ENCODE results near the gene CDC16.

Gene CDC16

GRCh38 chr13:114304346-114305034 is 69.8 kb downstream of the CDC16 start:
- DNase-seq (ENCODE audit: insufficient read length, low spot score) (no peak), FAIRE-seq (no peak)
- TF ChIP-seq POU2F2 (IDR thresholded peaks at IDR 0.05; ENCODE audit: low read depth, low read length), result no peak
- no peak for TF ChIP-seq SPI1 (IDR thresholded peaks at IDR 0.05; ENCODE audit: low read depth, low read length)
- no peak for TF ChIP-seq POLR2AphosphoS5 (IDR thresholded peaks at IDR 0.05; ENCODE audit: low read depth, low read length)
- no peak for TF ChIP-seq POLR2A (IDR thresholded peaks at IDR 0.05; ENCODE audit: low read depth, low read length)

- FAIRE-seq (no peak), DNase-seq (ENCODE audit: insufficient read length, low spot score) (no peak)
- no peak for TF ChIP-seq POU2F2 (IDR thresholded peaks at IDR 0.05; ENCODE audit: low read depth, low read length)
- TF ChIP-seq TAF1 (IDR thresholded peaks at IDR 0.05; ENCODE audit: low read depth, low read length), result no peak
- TF ChIP-seq SPI1 (IDR thresholded peaks at IDR 0.05; ENCODE audit: low read depth, low read length), result no peak
- no peak for TF ChIP-seq PAX5 (IDR thresholded peaks at IDR 0.05; ENCODE audit: insufficient read depth, low read length, severe bottlenecking)
- TF ChIP-seq POLR2A (IDR thresholded peaks at IDR 0.05; ENCODE audit: low read depth, low read length), result no peak
- TF ChIP-seq POLR2AphosphoS5 (IDR thresholded peaks at IDR 0.05; ENCODE audit: low read depth, low read length), result no peak
Observed at GRCh38 chr13:114309086-114309485, 74.4 kb downstream of the CDC16 start.

DNA sequence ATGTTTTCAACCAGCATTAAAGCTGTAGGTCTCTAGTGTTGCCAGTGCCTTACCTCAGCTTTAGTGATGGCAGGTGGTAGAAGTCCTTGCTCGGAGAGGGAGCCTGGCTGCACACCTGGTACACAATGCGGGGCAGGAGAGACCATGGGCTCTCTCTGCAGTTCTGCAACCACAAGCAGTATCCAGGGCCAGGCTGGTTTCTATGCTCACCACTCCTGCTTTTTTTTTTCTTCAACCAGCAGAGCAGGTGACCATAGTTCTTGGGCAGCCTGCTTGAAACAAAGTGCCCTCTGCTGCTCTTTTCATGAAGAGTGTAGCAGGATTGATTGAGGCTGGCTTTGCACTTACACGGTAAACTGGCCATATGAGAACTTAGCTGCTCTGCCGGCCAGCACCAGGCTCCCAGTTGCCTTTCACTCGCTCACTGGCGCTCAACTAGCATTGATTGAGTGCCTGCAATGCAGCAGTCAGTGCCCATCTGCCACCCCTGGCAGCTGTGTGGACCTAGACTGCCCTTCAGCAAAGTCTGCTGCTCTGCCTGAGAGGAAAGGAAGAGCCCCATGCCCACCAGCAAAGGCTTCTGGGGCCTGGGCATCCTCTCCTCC is 75.2 kb downstream of the CDC16 start:
- DNase-seq (ENCODE audit: insufficient read length, low spot score) (no peak), FAIRE-seq (no peak)
- TF ChIP-seq POU2F2 (IDR thresholded peaks at IDR 0.05; ENCODE audit: low read depth, low read length) (no peak), POLR2A (IDR thresholded peaks at IDR 0.05; ENCODE audit: low read depth, low read length) (no peak)

DNA sequence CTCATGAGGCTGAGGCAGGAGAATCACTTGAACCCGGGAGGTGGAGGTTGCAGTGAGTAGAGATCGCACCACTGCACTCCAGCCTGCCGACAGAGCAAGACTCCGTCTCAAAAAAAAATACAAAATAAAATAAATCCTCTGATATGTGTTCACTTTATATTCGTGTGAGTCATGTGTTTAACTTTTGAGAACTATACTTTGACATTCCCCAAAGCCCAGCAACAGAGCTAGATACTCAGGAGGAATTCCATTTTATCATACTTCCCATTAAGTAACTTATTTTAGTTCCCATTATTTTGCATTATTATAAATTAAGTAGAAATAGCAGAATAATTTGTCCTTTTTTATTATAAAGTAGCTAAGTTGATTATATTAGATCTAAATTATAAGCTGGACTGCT is 76.3 kb downstream of the CDC16 start:
- TF ChIP-seq TAF1 (IDR thresholded peaks at IDR 0.05; ENCODE audit: low read depth, low read length) (no peak), PAX5 (IDR thresholded peaks at IDR 0.05; ENCODE audit: insufficient read depth, low read length, severe bottlenecking) (no peak), POLR2A (IDR thresholded peaks at IDR 0.05; ENCODE audit: low read depth, low read length) (no peak), POLR2AphosphoS5 (IDR thresholded peaks at IDR 0.05; ENCODE audit: low read depth, low read length) (no peak), SPI1 (IDR thresholded peaks at IDR 0.05; ENCODE audit: low read depth, low read length) (no peak)
- FAIRE-seq (no peak), DNase-seq (ENCODE audit: insufficient read length, low spot score) (no peak)

GRCh38 chr13:114311387-114311786 is 76.7 kb downstream of the CDC16 start:
- FAIRE-seq (no peak), DNase-seq (ENCODE audit: insufficient read length, low spot score) (no peak)
- TF ChIP-seq SPI1 (IDR thresholded peaks at IDR 0.05; ENCODE audit: low read depth, low read length), result no peak
- no peak for TF ChIP-seq PAX5 (IDR thresholded peaks at IDR 0.05; ENCODE audit: insufficient read depth, low read length, severe bottlenecking)
- TF ChIP-seq POLR2AphosphoS5 (IDR thresholded peaks at IDR 0.05; ENCODE audit: low read depth, low read length), result no peak
- TF ChIP-seq POLR2A (IDR thresholded peaks at IDR 0.05; ENCODE audit: low read depth, low read length), result no peak
- TF ChIP-seq TAF1 (IDR thresholded peaks at IDR 0.05; ENCODE audit: low read depth, low read length), result no peak
- TF ChIP-seq POU2F2 (IDR thresholded peaks at IDR 0.05; ENCODE audit: low read depth, low read length), result no peak

- peak; percentile 31 for FAIRE-seq
- no peak for DNase-seq (ENCODE audit: insufficient read length, low spot score)
- TF ChIP-seq TAF1 (IDR thresholded peaks at IDR 0.05; ENCODE audit: low read depth, low read length), result no peak
- no peak for TF ChIP-seq PAX5 (IDR thresholded peaks at IDR 0.05; ENCODE audit: insufficient read depth, low read length, severe bottlenecking)
- TF ChIP-seq POU2F2 (IDR thresholded peaks at IDR 0.05; ENCODE audit: low read depth, low read length), result no peak
- TF ChIP-seq POLR2AphosphoS5 (IDR thresholded peaks at IDR 0.05; ENCODE audit: low read depth, low read length), result no peak
- TF ChIP-seq POLR2A (IDR thresholded peaks at IDR 0.05; ENCODE audit: low read depth, low read length), result no peak
- no peak for TF ChIP-seq SPI1 (IDR thresholded peaks at IDR 0.05; ENCODE audit: low read depth, low read length)
Observed at GRCh38 chr13:114311908-114312307, 77.2 kb downstream of the CDC16 start.

- FAIRE-seq (peak; percentile 94), DNase-seq (ENCODE audit: insufficient read length, low spot score) (no peak)
- TF ChIP-seq POLR2A (IDR thresholded peaks at IDR 0.05; ENCODE audit: low read depth, low read length), result peak; percentile 73
- peak; percentile 39; the same call in 1 of the 2 replicates for TF ChIP-seq TAF1 (IDR thresholded peaks at IDR 0.05; ENCODE audit: low read depth, low read length)
- no peak for TF ChIP-seq POU2F2 (IDR thresholded peaks at IDR 0.05; ENCODE audit: low read depth, low read length)
- peak; percentile 88 for TF ChIP-seq SPI1 (IDR thresholded peaks at IDR 0.05; ENCODE audit: low read depth, low read length)
- TF ChIP-seq POLR2AphosphoS5 (IDR thresholded peaks at IDR 0.05; ENCODE audit: low read depth, low read length), result 0 out of 2 replicates have a peak, but pooled peaks have one; percentile 46
Observed at GRCh38 chr13:114313061-114313860, 78.6 kb downstream of the CDC16 start.

DNA sequence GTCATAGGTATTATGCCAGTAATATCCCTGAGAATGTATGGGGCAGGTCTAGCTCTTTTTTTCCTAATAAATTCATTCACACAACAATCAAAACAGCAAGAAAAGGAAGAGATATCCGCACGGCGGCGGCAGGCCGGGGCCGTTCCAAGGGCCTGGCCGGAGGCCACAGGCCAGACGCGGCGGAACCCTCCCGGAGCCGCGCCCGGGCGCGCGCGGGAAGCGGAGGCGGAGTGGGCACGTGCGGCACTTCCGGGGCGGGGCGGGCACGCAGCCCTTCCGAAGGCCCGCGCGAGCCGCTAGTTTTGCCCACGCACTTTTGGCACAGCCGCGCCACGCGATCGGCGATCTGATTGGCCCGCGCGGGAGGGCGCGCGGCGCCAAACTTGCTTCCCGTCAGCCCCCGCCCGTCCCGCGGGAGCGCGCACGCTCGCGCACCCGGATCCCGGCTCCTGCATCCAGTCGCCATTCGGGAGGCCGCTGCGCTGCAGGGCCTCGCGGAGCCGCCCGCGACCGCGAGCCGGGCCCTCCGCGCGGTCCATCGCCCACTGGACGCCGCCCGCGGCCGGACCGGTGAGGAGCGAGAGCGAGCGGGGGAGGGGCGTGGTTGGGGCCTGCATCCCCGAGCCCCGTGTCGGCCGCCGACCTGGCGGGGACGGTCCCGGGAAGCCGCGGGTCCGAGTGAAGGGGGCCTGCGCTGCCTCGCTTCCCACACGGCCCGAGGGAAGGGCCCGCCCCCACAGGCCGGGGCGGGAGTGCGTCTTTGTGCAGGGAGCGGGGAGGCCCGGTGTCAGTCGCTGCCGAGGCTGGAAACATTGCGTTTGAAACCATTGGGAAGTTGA is 79.6 kb downstream of the CDC16 start, which contains the start of gene CHAMP1:
Gene CHAMP1, plus strand, starts transcription at position 430 of the 839 bp plus-strand sequence. CDS start 9,340 bp downstream, outside the sequence.
- FAIRE-seq, result peak; percentile 99
- 0 out of 2 replicates have a peak, but pooled peaks have one; percentile 9 for TF ChIP-seq SPI1 (IDR thresholded peaks at IDR 0.05; ENCODE audit: low read depth, low read length)
- TF ChIP-seq TAF1 (IDR thresholded peaks at IDR 0.05; ENCODE audit: low read depth, low read length), result peak; percentile 83; the same call in 1 of the 2 replicates
- peak; percentile 78 for TF ChIP-seq POLR2A (IDR thresholded peaks at IDR 0.05; ENCODE audit: low read depth, low read length)
- peak; percentile 8 for TF ChIP-seq PAX5 (IDR thresholded peaks at IDR 0.05; ENCODE audit: insufficient read depth, low read length, severe bottlenecking)
- TF ChIP-seq POLR2AphosphoS5 (IDR thresholded peaks at IDR 0.05; ENCODE audit: low read depth, low read length), result peak; percentile 78
- peak; percentile 44; the same call in 1 of the 2 replicates for TF ChIP-seq POU2F2 (IDR thresholded peaks at IDR 0.05; ENCODE audit: low read depth, low read length)

More for the DNA sequence above, 79.6 kb downstream of the CDC16 start, which contains the start of gene CHAMP1:
- peak; percentile 81 for DNase-seq (ENCODE audit: insufficient read length, low spot score)

Measured in GM12891 (cell line).